Measurements from ENCODE around the gene PAM.
"Not testable (repeated sequence)": the region's sequence is repeated elsewhere in the genome, so short reads cannot be mapped to it uniquely, and the experiment has no call there.

PAM gene

DNA sequence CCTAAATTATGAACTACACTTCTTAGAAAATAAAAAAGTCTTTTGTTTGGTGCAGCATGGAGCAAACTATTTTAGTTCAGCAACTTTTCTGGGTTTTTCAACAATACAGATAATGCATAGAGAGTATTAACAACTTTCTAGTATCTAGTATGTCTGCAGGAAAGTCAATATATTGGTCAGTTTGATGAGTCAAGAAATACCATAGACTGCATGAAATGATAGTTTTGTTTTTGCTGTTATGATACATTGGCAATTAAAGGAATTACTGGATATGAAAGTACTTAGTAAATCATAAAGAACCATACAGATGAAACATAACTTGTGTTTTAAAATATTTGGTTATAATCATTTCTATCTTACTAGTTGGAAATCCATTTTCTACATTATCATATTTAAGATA, 191.3 kb downstream of the PAM start:
- DNase-seq, result no peak

DNA sequence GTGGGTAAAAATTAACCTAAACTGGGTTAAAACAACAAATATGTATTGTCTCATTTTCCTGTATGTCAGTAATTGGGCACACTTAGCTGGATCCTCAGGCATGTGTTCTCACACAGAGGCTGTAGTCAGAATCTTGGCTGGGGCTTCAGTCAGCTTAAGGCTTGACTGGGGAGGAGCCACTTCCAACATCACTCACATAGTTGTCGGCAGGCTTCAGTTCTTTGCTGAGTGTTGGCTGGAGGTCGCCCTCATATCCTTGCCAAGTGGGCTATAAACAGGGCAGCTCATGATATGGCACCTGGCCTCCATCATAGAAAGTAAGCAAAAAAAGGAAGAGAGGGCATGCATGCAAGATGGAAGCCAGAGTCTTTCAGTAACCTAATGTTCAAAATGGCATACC, 191.9 kb downstream of the PAM start:
- no peak for DNase-seq

DNA sequence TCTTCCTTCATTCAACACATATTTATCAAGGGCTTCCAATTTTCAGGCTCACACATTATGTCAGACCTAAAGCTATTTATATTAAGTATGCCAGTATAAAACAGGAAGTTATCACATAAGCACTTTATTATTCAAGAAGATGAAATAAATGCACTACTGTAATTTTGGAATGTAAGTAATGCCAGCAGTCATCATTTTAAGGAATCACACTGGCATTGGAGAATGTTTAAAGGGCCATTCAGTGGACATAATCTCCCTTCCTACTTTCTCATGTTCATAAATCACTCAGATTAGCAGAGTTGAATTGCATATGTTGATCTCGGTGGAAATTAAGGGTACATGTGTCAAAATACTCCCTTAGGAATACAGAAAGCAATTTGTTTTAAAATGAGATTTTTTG, 200.4 kb downstream of the PAM start:
- DNase-seq, result no peak

DNA sequence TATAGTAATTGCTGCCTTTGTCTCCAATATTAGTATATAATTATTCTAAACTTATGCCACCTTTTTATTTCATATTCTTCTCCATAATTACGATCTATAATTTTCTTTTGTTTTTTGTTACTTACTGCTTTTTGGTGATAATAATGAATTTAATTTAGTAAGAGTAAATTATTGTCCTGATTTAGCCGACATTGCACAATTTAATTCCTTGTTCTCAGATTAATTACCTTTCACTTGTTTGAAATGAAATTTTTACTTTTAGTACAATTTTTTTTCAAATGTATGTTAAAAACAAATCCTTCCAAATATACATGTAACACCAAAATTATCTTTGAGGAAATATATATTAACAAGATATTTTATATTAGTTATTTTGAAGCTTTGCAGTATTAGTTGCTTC, 201.5 kb downstream of the PAM start:
- DNase-seq, result no peak

DNA sequence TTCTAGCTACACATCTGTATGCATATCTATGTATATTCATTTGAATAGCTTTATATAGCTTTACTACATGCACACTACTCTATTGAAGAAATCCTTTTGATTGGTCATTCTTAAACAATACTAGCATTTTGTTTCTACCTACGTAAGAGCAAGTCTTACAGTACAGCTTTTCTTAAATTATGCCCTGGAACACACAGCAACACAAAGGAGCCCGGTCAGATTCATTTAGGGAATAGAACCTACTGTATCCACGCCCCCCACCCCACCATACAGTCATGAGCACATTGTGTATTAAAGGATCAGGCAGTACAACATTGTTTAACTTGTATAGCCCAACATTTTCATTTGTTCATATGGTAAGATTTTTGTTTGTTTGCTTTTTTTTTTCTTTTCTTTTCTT, 202.0 kb downstream of the PAM start:
- DNase-seq, result no peak

DNA sequence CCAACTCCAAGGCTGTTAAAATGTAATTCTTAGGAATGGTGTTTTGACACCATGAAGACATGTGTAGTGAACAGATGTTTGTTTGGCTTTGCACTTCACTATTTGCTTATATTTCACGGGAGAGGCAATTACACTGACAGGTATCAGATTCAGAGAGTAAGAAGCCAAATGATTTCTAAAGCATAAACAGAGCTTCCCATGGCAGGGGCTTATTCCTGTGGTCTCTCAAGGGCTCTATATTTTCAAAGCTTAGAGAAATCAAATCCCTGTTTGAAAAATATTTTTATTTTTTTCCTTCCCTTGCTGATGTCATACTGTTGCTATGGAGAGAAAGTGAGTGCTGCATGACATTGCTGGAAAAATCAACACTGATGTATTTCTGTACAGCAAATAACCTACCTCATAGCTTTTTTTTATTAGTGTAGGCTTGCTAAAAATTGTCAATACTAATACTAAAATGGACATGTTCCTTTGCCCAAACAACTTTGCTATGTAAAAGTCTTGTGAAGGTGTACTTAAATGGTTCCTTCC, 203.4 kb downstream of the PAM start:
- no peak for DNase-seq

DNA sequence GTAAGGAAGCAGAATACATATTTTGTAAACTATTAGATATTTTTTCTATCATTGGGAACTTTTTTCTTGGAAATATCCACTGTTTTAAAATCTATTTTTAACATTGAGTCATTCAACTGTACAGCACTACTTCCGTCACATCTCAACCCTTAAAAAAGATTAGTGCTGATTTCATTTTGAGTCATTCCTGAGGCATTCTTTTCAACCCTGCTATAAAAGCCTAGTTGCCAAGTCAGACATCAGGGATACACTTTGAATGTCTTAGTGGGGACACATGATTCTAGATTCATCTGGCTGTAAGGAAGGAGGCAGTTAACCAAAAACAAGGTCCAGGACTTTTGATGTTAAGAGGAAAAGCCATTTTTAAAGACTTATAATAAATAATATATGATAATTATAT, 203.9 kb downstream of the PAM start:
- DNase-seq, result no peak

DNA sequence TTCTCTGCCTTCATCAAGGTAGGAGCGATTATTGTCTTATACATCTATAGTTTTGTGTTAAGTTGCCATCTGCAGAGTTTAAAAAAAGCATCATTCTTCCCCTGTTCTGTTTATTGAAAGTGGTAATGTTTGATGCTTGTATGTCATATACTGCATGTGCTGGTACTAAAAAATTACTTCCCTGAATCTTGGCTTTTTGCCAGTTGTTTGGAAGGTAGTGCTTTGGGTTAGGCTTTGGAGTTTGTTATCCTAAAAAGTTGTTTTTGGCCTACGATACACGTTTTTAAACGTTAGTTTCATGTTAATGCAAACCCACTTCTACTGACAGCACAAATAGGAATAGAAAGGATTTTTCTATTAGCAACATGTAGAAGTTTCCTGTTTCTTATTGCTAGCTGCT, 206.6 kb downstream of the PAM start:
- DNase-seq, result no peak

DNA sequence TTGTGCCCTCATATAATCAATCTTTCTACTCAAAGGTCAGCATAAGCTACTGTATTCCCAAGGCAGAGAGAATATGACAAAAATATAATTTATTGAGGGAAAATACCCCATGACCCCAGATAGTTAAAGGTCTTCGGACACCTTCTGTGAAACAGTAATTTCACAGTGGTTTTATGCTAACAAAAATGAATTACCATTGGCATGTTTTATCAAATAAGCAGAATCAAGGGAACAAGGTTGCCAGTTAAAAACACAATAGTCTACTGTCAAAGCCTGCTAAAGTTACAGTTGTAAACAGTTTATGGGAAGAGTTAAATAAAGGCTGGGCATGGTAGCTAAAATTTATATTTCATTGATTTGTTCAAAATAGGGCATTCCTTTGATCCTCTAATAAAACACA, 210.5 kb downstream of the PAM start:
- no peak for DNase-seq

DNA sequence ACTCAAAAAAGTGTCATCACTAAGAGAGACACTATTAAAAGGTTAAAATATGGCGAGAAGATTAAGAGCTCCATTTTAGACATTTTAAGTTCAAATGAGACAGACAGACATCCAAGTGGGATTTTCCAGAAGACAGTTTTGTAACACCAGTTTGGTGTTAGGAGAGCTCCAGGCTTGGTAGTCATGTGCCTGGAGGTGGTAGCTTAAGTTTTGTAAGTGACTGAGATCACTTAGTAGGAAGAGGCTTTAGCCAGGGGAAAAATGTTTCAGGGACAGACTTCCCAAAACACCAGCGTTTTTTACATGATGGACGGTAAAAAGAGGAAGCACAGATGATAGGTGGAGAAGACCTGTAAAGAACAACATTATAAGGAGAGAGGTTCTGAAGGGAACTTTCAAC, 214.5 kb downstream of the PAM start:
- no peak for DNase-seq

DNA sequence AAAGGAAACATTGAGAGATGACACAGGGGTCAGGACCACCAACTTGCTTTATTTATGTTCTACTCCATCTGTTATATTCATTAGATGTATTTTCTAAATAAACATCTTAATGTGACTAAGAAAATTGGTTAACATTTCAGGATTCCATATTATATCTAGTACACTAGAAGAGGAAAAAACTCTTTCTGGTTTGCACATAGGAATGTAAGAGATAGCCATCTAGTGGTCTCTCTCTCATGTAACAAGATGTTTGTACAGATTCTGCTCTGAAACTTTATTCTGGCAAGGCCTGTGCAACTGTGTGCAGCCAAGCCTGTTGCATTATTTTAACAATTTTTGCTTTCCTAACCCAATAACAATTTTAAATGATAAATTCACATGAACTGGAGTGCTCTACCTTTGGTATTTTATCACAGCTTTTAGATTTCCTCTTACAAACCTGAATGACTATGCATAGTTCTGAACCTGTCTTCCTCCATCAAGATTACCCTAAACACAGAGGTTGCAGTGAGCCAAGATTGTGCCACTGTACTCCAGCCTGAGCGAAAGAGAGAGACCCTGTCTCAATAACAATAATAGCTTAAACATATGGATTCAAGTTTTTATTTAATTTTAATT, 216.7 kb downstream of the PAM start:
- DNase-seq, result no peak

DNA sequence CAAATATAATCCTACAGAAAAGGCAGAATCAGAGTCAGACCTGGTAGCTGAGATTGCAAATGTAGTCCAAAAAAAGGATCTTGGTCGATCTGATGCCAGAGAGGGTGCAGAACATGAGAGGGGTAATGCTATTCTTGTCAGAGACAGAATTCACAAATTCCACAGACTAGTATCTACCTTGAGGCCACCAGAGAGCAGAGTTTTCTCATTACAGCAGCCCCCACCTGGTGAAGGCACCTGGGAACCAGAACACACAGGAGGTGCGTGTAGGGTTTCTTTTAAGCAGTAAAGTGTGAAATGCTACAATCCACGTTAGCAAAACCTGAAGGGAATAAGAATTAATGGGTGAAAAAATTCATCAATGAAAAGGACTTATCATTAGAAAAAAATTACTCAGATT, 219.1 kb downstream of the PAM start:
- DNase-seq, result no peak

DNA sequence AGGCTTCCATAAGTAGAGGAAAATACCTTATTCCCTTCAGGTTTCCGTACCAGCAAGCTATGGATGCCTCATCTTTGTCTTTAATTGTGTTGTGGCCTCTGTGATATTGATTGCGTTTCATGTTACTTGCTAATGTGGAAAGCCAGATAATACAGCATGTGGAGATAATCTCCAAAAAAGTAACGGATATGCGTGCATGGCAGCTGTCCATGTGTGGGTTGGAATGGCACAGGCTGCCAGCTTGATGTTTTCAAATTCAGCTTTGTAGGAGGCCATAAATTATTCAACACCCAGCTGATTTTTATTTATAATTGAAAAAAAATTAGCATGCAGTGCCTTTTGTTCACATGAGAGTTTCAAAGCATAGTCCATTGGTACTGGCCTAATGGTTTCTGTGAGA, 219.9 kb downstream of the PAM start:
- no peak for DNase-seq

DNA sequence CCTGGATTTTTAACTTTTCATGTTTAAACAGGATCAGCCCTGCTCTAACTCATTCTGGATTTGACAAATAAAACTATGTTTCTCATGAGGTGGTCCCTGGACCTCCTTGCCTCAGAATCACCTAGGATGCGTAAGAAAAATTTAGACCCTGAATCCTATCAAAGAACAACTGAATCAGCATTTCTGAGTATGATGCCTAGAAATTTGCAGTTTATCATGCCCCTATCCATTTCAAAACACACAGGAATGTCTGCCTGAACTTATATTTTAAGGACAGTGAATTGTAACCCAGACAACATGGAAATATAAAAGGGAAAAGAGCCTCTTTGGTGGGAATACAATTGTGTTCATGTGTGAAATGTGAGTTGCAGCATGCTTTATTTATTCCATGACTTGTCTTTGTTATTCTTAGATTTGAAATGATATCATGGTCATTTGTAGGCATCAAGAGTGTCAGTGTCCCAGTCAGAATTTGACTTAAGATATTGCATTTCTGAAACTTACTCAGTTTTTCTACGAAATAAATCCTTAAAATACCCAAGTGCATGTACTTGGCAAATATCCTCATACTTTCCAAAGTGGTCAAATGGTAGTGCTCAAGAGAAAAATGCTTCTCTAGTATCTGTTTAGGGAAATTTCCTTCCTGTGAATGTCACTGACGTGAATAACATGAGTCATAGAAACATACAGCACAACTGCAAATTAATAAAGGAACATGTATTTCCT, 220.5 kb downstream of the PAM start:
- DNase-seq, result no peak

DNA sequence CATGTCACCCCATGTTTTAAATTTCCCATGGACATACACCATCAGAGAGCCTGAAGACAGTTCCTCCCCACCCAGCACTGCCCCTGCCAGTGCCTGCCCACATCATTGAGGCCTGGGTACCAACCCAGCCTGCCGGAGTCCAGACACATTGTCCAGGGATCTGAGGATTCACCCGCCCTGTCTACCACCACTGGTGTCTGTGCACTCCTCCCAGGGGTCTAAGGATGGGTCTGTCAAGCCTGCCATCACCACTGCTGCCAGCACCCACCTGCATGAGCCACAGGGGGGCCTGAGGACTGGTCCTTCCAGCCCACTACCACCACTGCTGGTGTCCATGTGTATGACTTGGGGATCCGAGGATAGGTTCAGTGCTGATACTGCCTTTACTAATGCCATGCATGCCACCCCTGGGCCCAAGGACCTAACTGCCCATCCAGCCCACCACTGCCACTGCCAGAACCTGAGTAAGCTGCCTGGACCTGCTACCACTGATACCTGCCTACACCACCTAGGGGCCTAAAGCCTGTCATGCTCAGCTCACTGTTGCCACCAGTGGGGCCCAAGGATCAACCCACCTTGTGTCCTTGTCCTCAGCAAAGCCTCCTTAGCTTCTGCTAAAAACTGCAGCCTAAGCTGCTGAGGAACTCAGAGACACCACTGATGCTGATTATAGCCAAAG, 227.0 kb downstream of the PAM start:
- DNase-seq, result no peak

DNA sequence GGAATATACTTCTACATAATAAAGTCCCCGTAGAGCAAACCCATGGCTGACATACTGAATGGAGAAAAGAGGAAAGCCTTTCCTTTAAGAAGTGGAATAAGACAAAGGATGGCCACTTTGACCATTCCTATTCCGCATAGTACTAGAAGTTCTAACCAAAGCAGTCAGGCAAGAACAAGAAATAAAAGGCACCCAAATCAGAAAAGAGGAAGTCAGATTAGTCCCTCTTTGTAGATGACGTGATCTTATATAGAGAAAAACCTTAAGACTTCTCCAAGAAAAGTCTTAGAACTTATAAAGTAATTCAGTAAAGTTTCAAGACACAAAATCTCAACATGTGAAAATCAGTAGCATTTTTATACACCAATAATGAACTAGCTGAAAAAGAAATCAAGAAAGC, 231.0 kb downstream of the PAM start:
- no peak for DNase-seq

DNA sequence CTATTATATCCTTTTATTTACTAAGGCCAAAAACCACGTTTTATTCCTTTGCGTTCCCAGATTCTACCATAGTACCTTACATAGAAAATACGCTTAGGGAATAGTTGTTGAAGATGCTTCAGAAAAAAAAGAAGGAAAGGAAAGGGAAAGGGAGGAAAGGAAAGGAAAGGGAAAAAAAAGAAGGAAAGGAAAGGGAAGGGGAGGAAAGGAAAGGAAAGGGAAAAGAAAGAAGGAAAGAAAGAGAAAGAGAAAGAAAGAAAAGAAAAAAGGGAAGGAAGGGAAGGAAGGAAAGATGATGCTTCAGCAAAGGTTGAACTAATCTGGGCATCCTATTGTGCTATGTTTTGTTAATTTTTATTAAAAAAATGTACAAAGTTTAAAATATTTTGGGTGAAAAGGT, 233.4 kb downstream of the PAM start:
- no peak for DNase-seq

DNA sequence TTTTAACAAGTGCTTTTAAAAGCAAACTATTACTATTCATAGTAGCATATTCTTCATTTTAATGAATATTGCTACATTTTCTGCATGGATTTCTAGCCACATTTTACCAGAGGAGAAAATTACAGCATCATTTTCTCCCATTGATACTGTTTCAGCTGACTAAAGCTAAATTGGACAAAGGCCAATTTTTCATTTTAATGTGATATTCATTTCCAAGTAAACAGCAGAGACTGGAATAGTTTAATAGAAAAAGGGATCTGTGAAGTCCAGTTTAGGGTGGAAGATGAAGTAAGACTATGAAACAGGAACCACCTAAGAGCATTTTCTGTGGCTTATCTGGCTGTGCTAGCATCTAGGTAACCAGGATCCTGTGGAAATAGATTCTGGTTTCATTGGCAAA, 236.7 kb downstream of the PAM start:
- DNase-seq, result no peak

DNA sequence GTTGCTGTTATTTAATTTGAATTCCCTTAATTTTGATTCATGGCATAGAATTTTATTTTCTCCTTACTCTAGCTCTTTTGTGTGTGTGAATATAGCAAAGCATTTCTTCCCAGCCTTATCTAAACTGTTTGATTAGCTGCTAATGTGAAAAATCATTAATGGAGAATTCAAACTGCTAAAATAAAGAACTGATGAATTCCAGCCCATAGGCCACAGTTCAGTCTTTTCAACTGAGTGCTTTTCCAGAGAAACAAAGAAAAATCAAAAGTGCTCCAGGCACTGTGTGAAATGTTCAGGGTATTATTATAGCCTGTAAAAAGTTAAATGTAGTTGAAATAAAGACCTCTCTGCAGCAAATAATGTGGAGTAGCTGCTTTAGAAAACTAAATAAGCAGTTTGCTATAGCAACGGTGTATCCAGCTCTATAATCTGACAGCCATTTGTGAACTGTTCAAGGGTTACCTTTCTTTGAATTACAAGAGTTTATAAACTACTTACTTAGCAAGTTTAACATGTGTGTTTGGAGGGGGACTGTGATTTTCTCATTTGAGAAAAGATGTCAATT, 241.0 kb downstream of the PAM start:
- no peak for DNase-seq

DNA sequence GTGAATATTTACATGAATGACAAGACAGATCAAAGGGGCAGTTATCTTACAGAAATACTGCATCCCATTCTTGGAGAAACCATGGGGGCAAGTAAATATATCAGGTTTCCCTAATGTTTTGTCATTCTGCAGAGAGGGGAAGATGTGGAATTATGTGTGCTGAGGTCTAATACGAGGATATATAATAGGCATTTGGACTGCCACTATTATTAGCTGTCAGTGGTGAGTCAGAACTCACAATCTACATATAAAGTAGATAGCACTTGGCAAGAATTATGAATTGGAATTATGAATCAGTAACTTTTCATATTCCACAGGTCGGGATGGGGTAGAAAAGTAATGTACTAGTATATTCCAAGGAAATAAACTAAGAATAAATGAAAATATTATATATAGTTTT, 243.1 kb downstream of the PAM start:
- no peak for DNase-seq

DNA sequence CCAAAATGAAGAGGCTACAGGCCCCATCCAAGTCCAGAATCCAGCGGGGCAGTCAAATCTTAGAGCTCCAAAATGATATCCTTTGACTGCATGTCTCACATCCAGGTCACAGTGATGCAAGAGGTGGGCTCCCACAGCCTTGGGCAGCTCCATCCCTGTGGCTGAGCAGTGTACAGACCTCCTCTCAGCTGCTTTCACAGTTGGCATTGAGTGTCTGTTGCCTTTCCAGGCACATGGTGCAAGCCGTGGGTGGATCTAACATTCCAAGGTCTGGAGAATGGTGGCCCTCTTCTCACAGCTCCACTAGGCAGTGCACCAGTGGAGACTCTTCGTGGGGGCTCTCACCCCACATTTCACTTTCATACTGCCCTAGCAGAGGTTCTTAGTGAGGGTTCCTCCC, 244.1 kb downstream of the PAM start:
- no peak for DNase-seq

DNA sequence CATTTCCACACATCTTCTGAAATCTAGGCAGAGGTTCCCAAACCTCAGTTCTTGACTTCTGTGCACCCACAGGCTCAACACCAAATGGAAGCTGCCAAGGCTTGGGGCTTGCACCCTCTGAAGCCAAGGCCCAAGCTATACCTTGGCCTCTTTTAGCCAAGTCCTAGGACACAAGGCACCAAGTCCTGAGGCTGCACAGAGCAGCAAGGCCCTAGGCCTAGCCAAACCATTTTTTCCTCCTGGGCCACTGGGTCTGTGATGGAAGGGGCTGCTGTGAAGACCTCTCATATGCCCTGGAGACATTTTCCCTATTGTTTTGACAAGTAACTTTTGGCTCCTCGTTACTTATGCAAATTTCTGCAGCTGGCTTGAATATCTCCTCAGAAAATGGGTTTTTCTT, 244.5 kb downstream of the PAM start:
- not testable (repeated sequence) for DNase-seq

DNA sequence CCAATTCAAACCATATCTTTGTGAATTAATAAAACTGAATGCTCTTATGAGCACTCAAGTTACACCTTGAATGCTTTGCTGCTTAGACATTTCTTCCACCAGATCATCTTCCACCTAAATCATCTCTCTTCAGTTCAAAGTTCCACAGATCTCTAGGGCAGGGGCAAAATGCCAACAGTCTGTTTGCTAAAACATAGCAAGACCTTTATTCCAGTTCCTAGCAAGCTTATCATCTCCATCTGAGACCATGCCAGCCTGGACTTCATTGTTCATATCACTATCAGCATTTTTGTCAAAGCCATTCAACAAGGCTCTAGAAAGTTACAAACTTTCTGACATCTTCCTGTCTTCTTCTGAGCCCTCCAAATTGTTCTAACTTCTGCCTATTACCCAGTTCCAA, 245.0 kb downstream of the PAM start:
- DNase-seq, result no peak

DNA sequence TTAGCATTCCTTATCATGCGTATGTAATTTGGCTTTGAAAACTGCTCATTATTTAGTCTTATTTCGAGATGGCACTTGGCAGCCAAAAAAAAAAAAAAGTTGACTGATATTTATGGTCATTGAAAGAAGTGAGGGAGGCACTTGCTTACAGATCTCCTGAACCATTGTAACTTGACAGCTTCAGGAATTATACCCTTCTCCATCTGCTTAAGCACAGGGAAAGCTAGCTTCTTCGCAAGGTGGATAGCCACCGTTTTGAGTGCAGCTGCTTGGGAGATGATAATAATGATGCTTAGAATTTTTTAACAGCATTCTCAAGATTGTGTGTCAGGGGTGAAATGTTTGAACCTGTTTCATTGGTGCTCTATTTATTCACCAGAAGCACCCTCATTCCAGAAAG, 248.8 kb downstream of the PAM start:
- no peak for DNase-seq
